Naive B cell (primary cell): ENCODE data around the gene UGT1A7. TPM values are rescaled to one million over a fixed set of nuclear protein-coding genes. Genes with fewer than 3 reads are reported as not detected.
"Not testable (repeated sequence)": the region's sequence is repeated elsewhere in the genome, so short reads cannot be mapped to it uniquely, and the experiment has no call there.

ENCODE experiments used
- ATAC-seq, 2 donors: fragments of 150-1000 bp; cut with Tn5 transposase; 2 replicates each; pipeline ENCODE4 v1.10.0; 2021; ENCODE audit warnings: low read depth in 2 of 2, mild to moderate bottlenecking in 2 of 2, moderate library complexity in 2 of 2
- DNase-seq: peaks from one replicate; pipeline ENCODE4 v3.0.0; 2022
- H3K27ac Mint-ChIP-seq, 6 donors: one replicate each; pipeline ENCODE4 v1.8.0; 2020 to 2022; ENCODE audit warnings: mild to moderate bottlenecking in 6 of 6, mixed read lengths in 6 of 6, moderate library complexity in 5 of 6, inconsistent platforms in 2 of 6
- H3K27me3 Mint-ChIP-seq, 3 donors: one replicate each; pipeline ENCODE4 v1.8.0; 2021 to 2022; ENCODE audit warnings: mixed read lengths in 3 of 3, mild to moderate bottlenecking in 1 of 3
- H3K36me3 Mint-ChIP-seq, 2 donors: one replicate each; pipeline ENCODE4 v1.8.0; 2020 to 2022; ENCODE audit warnings: mixed read lengths in 2 of 2, inconsistent platforms in 1 of 2, mild to moderate bottlenecking in 1 of 2
- H3K4me1 Mint-ChIP-seq, 3 donors: one replicate each; pipeline ENCODE4 v1.8.0; 2020 to 2022; ENCODE audit warnings: mixed read lengths in 3 of 3, inconsistent platforms in 1 of 3, mild to moderate bottlenecking in 1 of 3, moderate library complexity in 1 of 3
- H3K4me3 Mint-ChIP-seq, 8 donors: one replicate each; pipeline ENCODE4 v1.8.0; 2020 to 2022; ENCODE audit warnings: mild to moderate bottlenecking in 8 of 8, mixed read lengths in 8 of 8, moderate library complexity in 8 of 8, inconsistent platforms in 2 of 8
- H3K9me3 Mint-ChIP-seq, 7 donors: one replicate each; pipeline ENCODE4 v1.8.0; 2020 to 2022; ENCODE audit warnings: mixed read lengths in 7 of 7, mild to moderate bottlenecking in 5 of 7, inconsistent platforms in 2 of 7, moderate library complexity in 1 of 7
- polyA plus RNA-seq, 6 donors: library from polyadenylated mRNA; unstranded; fragments of 300-500 nt; fragmentation: Illumina TruSeq; gene quantifications; one replicate each; pipeline ENCODE4 v1.2.3, GENCODE V29; 2021; ENCODE audit warnings: low read depth in 6 of 6

Gene UGT1A7
- polyA plus RNA-seq, 6 donors from 2014 or later: not detected

DNA sequence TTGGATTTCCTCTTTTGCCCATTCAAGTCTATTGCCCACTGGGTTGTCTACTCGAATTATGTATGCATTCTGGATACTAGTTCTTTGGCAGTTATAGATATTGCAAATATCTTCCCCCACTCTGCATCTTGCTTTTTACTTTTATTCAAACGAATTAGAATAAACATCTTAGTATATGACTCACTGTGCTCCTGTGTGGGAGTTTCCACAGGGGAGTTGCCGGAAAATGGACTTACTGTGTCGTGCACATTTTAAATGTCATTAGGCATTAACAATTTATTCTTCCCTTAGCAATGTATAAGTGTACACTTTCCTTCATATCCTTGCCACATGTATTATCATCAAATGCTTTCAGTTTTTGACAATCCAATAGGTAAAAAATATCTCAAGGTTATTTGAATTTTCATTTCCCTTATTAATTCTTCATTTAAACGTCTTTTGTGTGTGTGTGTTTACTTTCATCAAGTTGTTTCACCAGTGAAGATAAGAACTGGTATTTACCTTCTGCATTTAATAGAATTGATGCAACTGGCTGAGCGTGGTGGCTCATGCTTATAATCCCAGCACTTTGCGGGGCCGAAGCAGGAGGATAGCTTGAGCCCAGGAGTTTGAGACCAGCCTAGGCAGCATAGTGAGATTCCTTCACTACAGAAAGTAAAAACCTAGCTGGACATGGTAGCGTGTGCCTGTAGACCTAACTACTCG lies 26.4 kb downstream of the UGT1A7 start:
- no peaks in the 10 kb centered on the region for H3K36me3 Mint-ChIP-seq
- DNase-seq: no peak
- H3K9me3 Mint-ChIP-seq: peaks cover 0 to 8% (median 3%) of the 10 kb centered on the region in 7 donors
- H3K27ac Mint-ChIP-seq: no peak overlapping the region
- no peak for ATAC-seq
- peak overlapping the region in 1 of 8 donors; percentile 16 for H3K4me3 Mint-ChIP-seq
- H3K27me3 Mint-ChIP-seq: peaks cover 8 to 24% (median 10%) of the 10 kb centered on the region in 3 donors
- H3K4me1 Mint-ChIP-seq: peaks cover 5 to 7% (median 6%) of the 10 kb centered on the region in 3 donors

GRCh38 chr2:233708942-233709341 lies 27.2 kb downstream of the UGT1A7 start:
- no peak for ATAC-seq
- H3K36me3 Mint-ChIP-seq: no peaks in the 10 kb centered on the region
- no peak overlapping the region for H3K27ac Mint-ChIP-seq
- peaks cover 12 to 23% (median 13%) of the 10 kb centered on the region in 3 donors for H3K27me3 Mint-ChIP-seq
- H3K9me3 Mint-ChIP-seq: peaks cover 0 to 4% (median 3%) of the 10 kb centered on the region in 7 donors
- peaks cover 5 to 7% (median 6%) of the 10 kb centered on the region in 3 donors for H3K4me1 Mint-ChIP-seq
- no peak for DNase-seq
- no peak overlapping the region for H3K4me3 Mint-ChIP-seq

DNA sequence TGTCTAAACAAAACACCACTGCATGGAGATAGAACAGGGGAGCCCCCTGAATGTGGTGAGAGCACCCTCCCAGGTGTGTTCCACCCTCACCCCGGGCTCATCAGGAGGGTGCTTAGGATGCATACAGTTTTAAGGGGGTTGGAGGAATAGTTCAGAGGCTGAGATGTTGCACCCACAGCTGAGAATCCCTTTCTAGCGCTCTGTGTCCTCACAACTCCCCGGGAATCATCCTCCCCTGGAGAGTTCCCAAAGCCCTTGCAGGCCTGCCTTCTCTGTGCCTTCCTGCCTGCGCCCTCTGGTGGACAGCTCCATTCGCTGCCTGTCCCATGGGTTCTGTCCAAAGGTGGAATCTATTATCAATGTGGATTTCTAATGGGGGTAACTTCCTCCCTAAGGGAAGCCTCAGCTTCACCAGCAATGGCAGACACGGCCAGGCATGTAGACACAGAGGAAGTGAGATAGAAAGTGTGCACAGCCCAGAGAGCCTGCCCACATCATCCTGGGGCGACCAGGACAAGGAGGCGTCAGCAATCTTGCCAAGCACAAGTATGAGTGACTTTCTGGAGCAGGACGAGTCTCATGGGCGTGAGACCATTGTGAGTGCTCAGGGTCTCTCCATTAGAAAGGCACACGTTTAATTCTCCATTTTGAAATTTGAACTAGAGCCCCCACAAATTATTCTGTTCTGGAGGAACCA lies 29.8 kb downstream of the UGT1A7 start:
- Mint-ChIP-seq H3K4me3 (no peak overlapping the region), H3K9me3 (no peaks in the 10 kb centered on the region)

DNA sequence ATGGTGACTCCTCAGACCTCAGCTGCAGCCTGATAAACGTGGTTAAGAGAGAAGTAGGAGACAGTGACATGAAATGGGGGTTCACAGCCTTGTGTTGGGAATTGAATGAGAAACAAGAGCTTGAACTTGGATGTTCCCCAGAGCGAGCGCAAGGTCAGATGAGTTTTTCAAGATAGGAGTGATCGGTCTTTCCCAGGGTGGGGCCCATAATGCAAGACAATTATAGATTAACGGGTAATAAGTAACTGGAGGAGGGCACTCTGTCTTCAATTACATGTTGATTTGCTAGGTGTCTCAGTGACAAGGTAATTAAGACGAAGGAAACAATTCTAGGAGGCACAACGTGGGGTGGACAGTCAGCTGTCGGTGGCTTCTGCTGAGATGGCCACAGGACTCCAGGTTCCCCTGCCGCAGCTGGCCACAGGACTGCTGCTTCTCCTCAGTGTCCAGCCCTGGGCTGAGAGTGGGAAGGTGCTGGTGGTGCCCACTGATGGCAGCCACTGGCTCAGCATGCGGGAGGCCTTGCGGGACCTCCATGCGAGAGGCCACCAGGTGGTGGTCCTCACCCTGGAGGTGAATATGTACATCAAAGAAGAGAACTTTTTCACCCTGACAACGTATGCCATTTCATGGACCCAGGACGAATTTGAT lies 31.0 kb downstream of the UGT1A7 start, which contains the start of gene UGT1A5:
UGT1A5 (plus strand) TSS at position 297 of the 651 bp plus-strand sequence; CDS start at position 382, 85 bp downstream.
- H3K4me3 Mint-ChIP-seq: no peak within 1 kb of the TSS
- ATAC-seq: no peak
- H3K9me3 Mint-ChIP-seq: no peaks in the 10 kb centered on the region
- no peak for DNase-seq
- H3K27me3 Mint-ChIP-seq: peaks cover 21 to 29% (median 28%) of the 10 kb centered on the region in 3 donors
- no peaks in the 10 kb centered on the region for H3K36me3 Mint-ChIP-seq
- H3K4me1 Mint-ChIP-seq: peaks cover 5 to 7% (median 6%) of the 10 kb centered on the region in 3 donors
- peak within 1 kb of the TSS in 1 of 6 donors; percentile 83 for H3K27ac Mint-ChIP-seq

More for the DNA sequence above, 29.8 kb downstream of the UGT1A7 start:
- peaks cover 5 to 7% (median 6%) of the 10 kb centered on the region in 3 donors for H3K4me1 Mint-ChIP-seq
- H3K27ac Mint-ChIP-seq: peak overlapping the region in 1 of 6 donors; percentile 83
- peaks cover 16 to 25% (median 21%) of the 10 kb centered on the region in 3 donors for H3K27me3 Mint-ChIP-seq
- no peaks in the 10 kb centered on the region for H3K36me3 Mint-ChIP-seq
- DNase-seq (peak; percentile 49), ATAC-seq (peak; percentile 67 to 75)

DNA sequence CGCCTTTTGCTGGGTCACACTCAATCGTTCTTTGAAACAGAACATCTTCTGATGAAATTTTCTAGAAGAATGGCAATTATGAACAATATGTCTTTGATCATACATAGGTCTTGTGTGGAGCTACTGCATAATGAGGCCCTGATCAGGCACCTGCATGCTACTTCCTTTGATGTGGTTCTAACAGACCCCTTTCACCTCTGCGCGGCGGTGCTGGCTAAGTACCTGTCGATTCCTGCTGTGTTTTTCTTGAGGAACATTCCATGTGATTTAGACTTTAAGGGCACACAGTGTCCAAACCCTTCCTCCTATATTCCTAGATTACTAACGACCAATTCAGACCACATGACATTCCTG lies 31.5 kb downstream of the UGT1A7 start:
- Mint-ChIP-seq H3K4me3 (no peak overlapping the region), H3K4me1 (peaks cover 5 to 7% (median 6%) of the 10 kb centered on the region in 3 donors), H3K27me3 (peaks cover 26 to 33% (median 32%) of the 10 kb centered on the region in 3 donors), H3K36me3 (no peaks in the 10 kb centered on the region), H3K9me3 (peaks cover 0 to under 1% (median 0%) of the 10 kb centered on the region in 7 donors), H3K27ac (no peak overlapping the region)
- DNase-seq: no peak
- no peak for ATAC-seq

GRCh38 chr2:233714121-233714520 lies 32.4 kb downstream of the UGT1A7 start:
- Mint-ChIP-seq H3K36me3 (no peaks in the 10 kb centered on the region), H3K4me3 (no peak overlapping the region), H3K9me3 (peaks cover 0 to 2% (median 0%) of the 10 kb centered on the region in 7 donors), H3K27me3 (peaks cover 30 to 42% (median 39%) of the 10 kb centered on the region in 3 donors), H3K27ac (no peak overlapping the region), H3K4me1 (peaks cover 5 to 7% (median 6%) of the 10 kb centered on the region in 3 donors)
- DNase-seq (no peak), ATAC-seq (no peak)

DNA sequence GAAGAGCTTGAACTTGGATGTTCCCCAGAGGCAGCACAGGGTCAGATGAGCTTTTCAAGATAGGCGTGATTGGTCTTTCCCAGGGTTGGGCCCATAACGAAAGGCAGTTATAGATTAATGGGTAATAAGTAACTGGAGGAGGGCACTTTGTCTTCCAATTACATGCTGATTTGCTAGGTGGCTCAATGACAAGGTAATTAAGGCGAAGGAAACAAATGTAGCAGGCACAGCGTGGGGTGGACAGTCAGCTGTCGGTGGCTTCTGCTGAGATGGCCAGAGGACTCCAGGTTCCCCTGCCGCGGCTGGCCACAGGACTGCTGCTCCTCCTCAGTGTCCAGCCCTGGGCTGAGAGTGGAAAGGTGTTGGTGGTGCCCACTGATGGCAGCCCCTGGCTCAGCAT lies 36.9 kb downstream of the UGT1A7 start, which contains the start of gene UGT1A4:
UGT1A4 (plus strand) TSS at position 185 of the 400 bp plus-strand sequence; CDS start at position 270, 85 bp downstream.
- no peak within 1 kb of the TSS for H3K27ac Mint-ChIP-seq
- ATAC-seq (no peak), DNase-seq (no peak)
- peaks cover 0 to 2% (median 0%) of the 10 kb centered on the region in 7 donors for H3K9me3 Mint-ChIP-seq
- no peaks in the 10 kb centered on the region for H3K4me1 Mint-ChIP-seq
- H3K27me3 Mint-ChIP-seq: peaks cover 32 to 54% (median 40%) of the 10 kb centered on the region in 3 donors
- peak within 1 kb of the TSS in 1 of 8 donors; percentile 25 for H3K4me3 Mint-ChIP-seq
- H3K36me3 Mint-ChIP-seq: no peaks in the 10 kb centered on the region

GRCh38 chr2:233728723-233729301 lies 47.1 kb downstream of the UGT1A7 start, which contains the start of gene UGT1A3:
UGT1A3 (plus strand) TSS chr2:233729042; CDS start chr2:233729127, 85 bp downstream.
- peaks cover 0 to 5% (median 0%) of the 10 kb centered on the region in 3 donors for H3K4me1 Mint-ChIP-seq
- no peak for ATAC-seq
- H3K4me3 Mint-ChIP-seq: no peak within 1 kb of the TSS
- peaks cover 19 to 43% (median 34%) of the 10 kb centered on the region in 3 donors for H3K27me3 Mint-ChIP-seq
- no peak for DNase-seq
- peak within 1 kb of the TSS in 1 of 6 donors; percentile 39 for H3K27ac Mint-ChIP-seq
- peaks cover 0 to 6% (median 0%) of the 10 kb centered on the region in 7 donors for H3K9me3 Mint-ChIP-seq
- H3K36me3 Mint-ChIP-seq: peaks cover 0 to 5% of the 10 kb centered on the region in 2 donors

DNA sequence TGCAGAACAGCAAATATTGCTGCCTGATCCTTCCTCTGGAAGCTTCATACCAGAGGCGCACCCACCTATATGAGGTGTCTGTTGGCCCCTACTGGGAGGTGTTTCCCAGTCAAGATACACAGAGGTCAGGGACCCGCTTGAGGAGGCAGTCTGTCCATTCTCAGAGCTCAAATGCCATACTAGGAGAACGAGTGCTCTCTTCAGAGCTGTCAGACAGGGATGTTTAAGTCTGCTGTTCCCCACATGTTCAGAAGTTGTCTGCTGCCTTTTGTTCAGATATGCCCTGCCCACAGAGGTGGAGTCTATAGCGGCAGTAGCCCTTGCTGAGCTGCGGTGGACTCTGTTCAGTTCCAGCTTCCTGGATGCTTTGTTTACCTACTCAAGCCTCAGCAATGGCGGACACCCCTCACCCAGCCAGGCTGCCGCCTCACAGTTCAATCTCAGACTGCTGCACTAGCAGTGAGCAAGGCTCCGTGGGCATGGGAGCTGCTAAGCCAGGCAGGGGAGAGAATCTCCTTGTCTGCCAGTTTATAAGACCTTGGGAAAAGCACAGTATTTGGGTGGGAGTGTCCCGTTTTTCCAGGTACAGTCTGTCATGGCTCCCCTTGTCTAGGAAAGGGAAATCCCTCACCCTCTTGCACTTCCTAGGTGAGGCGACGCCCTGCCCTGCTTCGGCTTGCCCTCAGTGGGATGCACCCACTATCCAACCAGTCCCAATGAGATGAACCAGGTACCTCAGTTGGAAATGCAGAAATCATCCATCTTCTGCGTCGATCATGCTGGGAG lies 55.4 kb downstream of the UGT1A7 start:
- not testable (repeated sequence) for DNase-seq, H3K9me3 Mint-ChIP-seq, H3K4me3 Mint-ChIP-seq, H3K4me1 Mint-ChIP-seq, ATAC-seq, H3K27ac Mint-ChIP-seq
- Mint-ChIP-seq H3K27me3 (peaks cover 30 to 57% (median 51%) of the 10 kb centered on the region in 3 donors), H3K36me3 (peaks cover 5 to 25% of the 10 kb centered on the region in 2 donors)

- Mint-ChIP-seq H3K9me3 (peaks cover 0 to 5% (median 0%) of the 10 kb centered on the region in 7 donors), H3K27me3 (peaks cover 40 to 44% (median 43%) of the 10 kb centered on the region in 3 donors), H3K27ac (no peak overlapping the region), H3K36me3 (peaks cover 5 to 25% of the 10 kb centered on the region in 2 donors), H3K4me3 (no peak overlapping the region), H3K4me1 (no peaks in the 10 kb centered on the region)
- no peak for ATAC-seq
- DNase-seq: no peak
Observed at GRCh38 chr2:233740870-233741269, 59.2 kb downstream of the UGT1A7 start.

DNA sequence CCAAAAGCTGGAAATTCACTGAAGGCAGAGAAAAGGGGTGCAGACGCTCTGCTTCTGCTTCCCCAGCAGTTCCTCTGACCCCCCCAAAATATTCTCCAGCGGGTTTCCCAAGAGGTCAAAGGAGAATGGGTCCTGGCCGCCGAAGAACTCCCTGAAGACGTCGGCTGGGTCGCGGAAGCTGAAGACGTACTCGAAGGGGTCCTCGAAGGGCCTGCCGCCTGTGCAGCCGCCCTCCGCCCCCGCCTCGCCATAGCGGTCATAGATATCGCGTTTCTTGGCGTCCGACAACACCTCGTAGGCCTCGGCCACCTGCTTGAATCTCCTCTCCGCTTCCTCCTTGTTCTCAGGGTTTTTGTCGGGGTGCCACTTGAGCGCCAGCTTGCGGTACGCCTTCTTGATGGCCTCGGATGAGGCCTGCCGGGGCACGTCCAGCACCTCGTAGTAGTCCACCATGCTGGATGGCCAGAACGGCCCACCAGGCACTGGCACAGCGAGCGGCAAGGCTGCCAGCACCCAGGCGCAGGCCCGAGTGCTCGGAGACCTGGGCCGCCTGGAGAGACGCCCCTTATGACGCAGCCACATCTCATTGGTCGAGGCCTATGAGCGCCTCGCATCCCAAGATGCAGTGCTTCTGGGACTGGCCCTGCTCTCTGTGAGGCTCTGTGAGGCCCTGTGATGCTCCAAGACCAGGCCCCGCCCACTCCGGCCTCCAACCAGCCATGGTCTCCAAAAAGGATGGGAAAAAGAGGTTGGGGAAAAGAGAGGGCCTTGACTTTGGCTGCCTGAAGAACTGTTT lies 62.0 kb downstream of the UGT1A7 start:
- H3K9me3 Mint-ChIP-seq: peaks cover 0 to 7% (median 4%) of the 10 kb centered on the region in 7 donors
- H3K4me1 Mint-ChIP-seq: no peaks in the 10 kb centered on the region
- H3K27ac Mint-ChIP-seq: no peak overlapping the region
- DNase-seq (no peak), ATAC-seq (no peak)
- peaks cover 42 to 48% (median 42%) of the 10 kb centered on the region in 3 donors for H3K27me3 Mint-ChIP-seq
- H3K36me3 Mint-ChIP-seq: peaks cover 5 to 11% of the 10 kb centered on the region in 2 donors
- H3K4me3 Mint-ChIP-seq: peak overlapping the region in 1 of 8 donors; percentile 25
